ENCODE data around the gene BSND. TPM values are rescaled to one million over a fixed set of nuclear protein-coding genes. Genes with fewer than 3 reads are reported as not detected.

Gene BSND
- total RNA-seq, 1 experiment from 2014 or later, result 0.17 TPM

- Mint-ChIP-seq H3K9me3 (no peaks in the 10 kb centered on the region), H3K36me3 (ENCODE audit: insufficient read depth in 1 of 3, low read depth in 3 of 3) (peaks cover 12 to 74% (median 40%) of the 10 kb centered on the region in 3 experiments; a peak in 6 of 7 replicates), H3K4me3 (no peak overlapping the region), H3K27ac (peak overlapping the region in 1 of 3 experiments; percentile 81; a peak in 3 of 7 replicates), H3K4me1 (no peaks in the 10 kb centered on the region), H3K27me3 (ENCODE audit: low read depth) (no peaks in the 10 kb centered on the region)
- H3K4ac ChIP-seq (ENCODE audit: low read depth, low read length), result no peak overlapping the region
- no peak overlapping the region for H3K4me2 ChIP-seq (ENCODE audit: insufficient read depth, insufficient read length, low read length)
- WGBS (ENCODE audit: extremely low coverage, insufficient read length, low lambda C conversion rate), result no CpG with 5 or more reads among the region's 14 CpGs
- no peaks in the 10 kb centered on the region for H3K79me1 ChIP-seq (ENCODE audit: insufficient read depth, low read depth, low read length, poor library complexity, severe bottlenecking)
- H4K20me1 ChIP-seq (ENCODE audit: control insufficient read depth, insufficient read depth, insufficient read length), result peaks cover 2% of the 10 kb centered on the region
- H3K27me3 ChIP-seq (ENCODE audit: insufficient read depth, low read length), result no peaks in the 10 kb centered on the region
- no peak overlapping the region for H2BK12ac ChIP-seq (ENCODE audit: insufficient read length, low read depth, low read length)
- TF ChIP-seq, protein P1, sequence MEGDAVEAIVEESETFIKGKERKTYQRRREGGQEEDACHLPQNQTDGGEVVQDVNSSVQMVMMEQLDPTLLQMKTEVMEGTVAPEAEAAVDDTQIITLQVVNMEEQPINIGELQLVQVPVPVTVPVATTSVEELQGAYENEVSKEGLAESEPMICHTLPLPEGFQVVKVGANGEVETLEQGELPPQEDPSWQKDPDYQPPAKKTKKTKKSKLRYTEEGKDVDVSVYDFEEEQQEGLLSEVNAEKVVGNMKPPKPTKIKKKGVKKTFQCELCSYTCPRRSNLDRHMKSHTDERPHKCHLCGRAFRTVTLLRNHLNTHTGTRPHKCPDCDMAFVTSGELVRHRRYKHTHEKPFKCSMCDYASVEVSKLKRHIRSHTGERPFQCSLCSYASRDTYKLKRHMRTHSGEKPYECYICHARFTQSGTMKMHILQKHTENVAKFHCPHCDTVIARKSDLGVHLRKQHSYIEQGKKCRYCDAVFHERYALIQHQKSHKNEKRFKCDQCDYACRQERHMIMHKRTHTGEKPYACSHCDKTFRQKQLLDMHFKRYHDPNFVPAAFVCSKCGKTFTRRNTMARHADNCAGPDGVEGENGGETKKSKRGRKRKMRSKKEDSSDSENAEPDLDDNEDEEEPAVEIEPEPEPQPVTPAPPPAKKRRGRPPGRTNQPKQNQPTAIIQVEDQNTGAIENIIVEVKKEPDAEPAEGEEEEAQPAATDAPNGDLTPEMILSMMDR (conservative IDR thresholded peaks at IDR 0.05), result no peak
- H3K18ac ChIP-seq (ENCODE audit: insufficient read length, low read depth, low read length), result no peak overlapping the region
- no peaks in the 10 kb centered on the region for H3K4me1 ChIP-seq (ENCODE audit: insufficient read depth, low read length)
- no peaks in the 10 kb centered on the region for H3K79me2 ChIP-seq (ENCODE audit: insufficient read depth, low read length)
- H3T11ph ChIP-seq (ENCODE audit: low read length), result no peak overlapping the region
- H3K27ac ChIP-seq (ENCODE audit: insufficient read length, low read depth, low read length), result no peak overlapping the region
- no peak overlapping the region for H3K23ac ChIP-seq (ENCODE audit: insufficient read length, low read depth, low read length)
- H4K8ac ChIP-seq (replicated peaks; ENCODE audit: insufficient read length, low read depth, low read length), result no peak overlapping the region
- no peak overlapping the region for H3K9ac ChIP-seq (ENCODE audit: extremely low read depth, insufficient read length, low read length)
- H4K5ac ChIP-seq (ENCODE audit: insufficient read length, low read depth, low read length), result no peak overlapping the region
- no peaks in the 10 kb centered on the region for H3K9me3 ChIP-seq (ENCODE audit: control insufficient read depth, low read depth, low read length)
- no peak overlapping the region for H2AK5ac ChIP-seq (ENCODE audit: insufficient read length, low read length)
- no peak overlapping the region for H2AFZ ChIP-seq (ENCODE audit: low read length)
- H3K56ac ChIP-seq (ENCODE audit: insufficient read length, low read depth, low read length), result no peak overlapping the region
- no peak overlapping the region for H2BK20ac ChIP-seq (ENCODE audit: low read depth, low read length, poor library complexity, severe bottlenecking)
- no peak overlapping the region for H2BK5ac ChIP-seq (ENCODE audit: insufficient read length, low read length)
- H2BK15ac ChIP-seq (ENCODE audit: low read depth, low read length), result no peak overlapping the region
- no peaks in the 10 kb centered on the region for H3K23me2 ChIP-seq (ENCODE audit: insufficient read length, low read depth, low read length, poor library complexity, severe bottlenecking)
- H2BK120ac ChIP-seq (ENCODE audit: low read depth, low read length, poor library complexity, severe bottlenecking), result no peak overlapping the region
- H3K14ac ChIP-seq (ENCODE audit: insufficient read depth, low read length), result no peak overlapping the region
- peak; percentile 22 for DNase-seq
- no peak overlapping the region for H4K91ac ChIP-seq (ENCODE audit: insufficient read length, low read depth, low read length)
Measured at GRCh38 chr1:55059302-55060132, 60.8 kb downstream of the BSND start.
